ENCODE measurements around the gene TMPRSS4. TPM values are rescaled to one million over a fixed set of nuclear protein-coding genes. Genes with fewer than 3 reads are reported as not detected.
"Not testable (repeated sequence)": the region's sequence is repeated elsewhere in the genome, so short reads cannot be mapped to it uniquely, and the experiment has no call there.

Gene TMPRSS4
- total RNA-seq, 2 donors from 2014 or later, result 255 to 318 TPM

DNA sequence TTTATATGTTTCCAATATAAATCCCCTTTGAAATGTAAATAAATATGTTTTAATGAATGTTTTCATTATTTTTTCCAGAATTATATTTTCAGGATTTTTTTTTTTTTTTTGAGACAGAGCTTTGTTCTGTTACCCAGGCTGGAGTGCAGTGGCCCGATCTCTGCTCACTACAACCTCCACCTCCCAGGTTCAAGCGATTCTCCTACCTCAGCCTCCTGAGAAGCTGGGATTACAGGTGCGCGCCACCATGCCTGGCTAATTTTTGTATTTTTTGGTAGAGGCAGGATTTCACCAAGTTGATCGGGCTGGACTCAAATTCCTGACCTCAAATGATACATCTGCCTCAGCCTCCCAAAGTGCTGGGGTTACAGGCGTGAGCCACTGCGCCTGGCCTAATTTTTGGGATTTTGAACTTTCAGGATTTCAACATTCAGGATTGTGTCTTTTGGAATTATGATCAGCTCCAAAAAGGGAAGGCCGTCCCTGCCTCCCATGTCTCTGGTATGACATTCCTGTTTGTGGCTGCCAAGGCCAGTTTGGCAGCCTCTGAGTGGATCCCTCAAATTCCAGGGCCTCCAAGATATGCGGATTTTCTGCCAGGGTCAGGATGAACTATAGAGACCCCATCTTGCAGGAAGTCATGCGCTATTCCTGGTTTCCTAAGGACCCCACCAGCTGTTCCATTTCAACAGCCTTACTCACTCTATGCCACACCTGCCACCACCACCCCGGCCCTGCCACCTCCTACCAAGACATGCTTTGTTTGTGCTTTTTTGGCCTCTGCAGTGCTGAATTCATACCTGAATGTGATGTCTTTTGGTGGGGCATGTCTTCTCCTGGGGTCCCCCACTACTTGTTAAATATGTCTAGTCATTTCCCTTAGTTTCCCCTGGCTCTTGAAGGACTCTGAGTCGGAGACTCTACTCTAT lies 21.9 kb upstream of the TMPRSS4 start:
- intact Hi-C loops (cut with DNase I, micrococcal nuclease), result loop anchor here in 1 of 2 donors (10.0 kb wide), 3 partner anchors 110 to 250 kb away; no protein-coding TSS in a partner anchor
- DNase-seq (no peak), ATAC-seq (no peak)

DNA sequence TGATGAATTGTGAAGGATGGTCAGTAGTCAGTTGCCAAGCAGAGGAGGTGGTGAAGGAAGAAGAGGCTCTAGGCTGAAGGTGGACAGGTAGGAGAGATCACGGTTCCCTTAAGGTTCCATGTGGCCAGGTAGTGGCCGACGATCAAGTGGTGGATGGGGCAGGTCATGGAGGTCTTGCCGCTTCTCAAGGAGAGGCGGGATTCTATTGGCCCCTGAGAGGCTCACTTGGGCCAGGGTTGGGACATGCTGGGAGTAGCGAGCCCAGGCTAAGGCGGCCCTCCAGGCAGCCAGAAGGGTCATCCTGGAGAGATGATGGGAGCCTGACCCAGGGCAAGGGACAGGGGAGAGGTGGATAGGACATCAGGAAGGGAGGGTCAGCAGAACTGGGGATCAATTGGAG lies 20.9 kb upstream of the TMPRSS4 start:
- intact Hi-C loops (cut with DNase I, micrococcal nuclease), result loop anchor here in 1 of 2 donors (10.0 kb wide), 3 partner anchors 111 to 251 kb away; no protein-coding TSS in a partner anchor
- ATAC-seq, result no peak
- DNase-seq, result no peak

DNA sequence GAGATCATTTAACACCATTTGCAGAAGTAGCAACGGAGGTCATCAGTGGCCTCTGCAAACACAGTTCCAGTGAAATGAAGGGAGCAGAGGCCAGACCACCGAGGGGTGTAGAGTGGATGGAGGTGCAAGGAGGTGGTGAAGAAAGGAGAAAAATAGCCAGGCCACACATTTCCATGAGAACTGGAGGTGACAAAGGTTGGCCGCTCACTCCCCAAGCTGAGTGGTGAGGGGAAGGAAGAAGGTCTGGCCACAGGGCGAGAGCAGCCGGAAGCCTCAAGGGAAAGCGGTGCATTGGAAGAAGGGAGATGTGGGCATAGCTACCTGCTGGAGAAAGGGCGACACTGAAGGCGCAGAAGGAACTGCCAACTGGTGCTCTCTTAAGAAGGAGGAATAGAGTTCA lies 20.1 kb upstream of the TMPRSS4 start:
- intact Hi-C loops (cut with DNase I, micrococcal nuclease), result loop anchor here in 1 of 2 donors (10.0 kb wide), 3 partner anchors 112 to 252 kb away; no protein-coding TSS in a partner anchor
- DNase-seq, result no peak
- no peak for ATAC-seq

DNA sequence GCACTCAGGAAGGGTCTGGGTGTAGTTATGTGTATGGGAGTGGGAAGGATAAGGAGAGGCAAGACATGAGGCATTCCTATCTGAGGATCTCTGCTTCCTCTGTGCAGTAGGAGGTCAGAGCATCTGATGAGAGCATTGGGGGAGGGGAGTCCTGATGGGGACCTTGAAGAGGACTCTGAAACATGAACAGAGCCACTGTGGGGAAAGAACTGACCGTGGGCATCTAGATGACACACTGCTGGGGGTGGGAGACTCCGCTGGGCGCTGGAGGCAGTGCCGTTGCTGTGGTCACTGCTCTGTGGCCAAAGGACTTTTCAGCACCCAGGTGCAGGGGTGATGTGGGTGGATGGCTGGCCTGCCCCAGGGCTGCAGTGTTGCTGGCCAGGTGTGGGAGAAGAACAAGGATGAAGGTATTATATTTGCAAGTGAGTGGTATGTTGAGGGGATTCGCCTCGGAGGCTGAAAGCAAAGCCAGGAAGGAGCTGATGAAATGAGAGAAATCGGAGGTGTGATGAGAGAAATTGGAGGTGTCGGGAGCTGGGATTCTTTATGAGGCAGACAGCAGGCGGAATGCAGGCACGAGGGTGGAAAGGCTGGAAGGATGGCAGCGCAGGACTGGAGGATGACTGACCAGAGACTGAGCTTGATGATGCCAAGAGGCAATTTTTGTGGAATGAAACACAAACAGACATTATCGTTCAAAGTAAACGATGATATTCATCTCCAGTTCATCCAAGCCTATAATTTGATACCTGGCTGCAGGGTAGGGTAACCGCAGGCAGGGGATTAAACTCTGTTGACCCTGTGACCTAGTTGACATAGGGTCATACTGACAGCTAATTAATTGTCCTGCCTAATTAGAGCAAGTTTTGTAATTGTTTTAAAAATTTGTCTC lies 19.4 kb upstream of the TMPRSS4 start:
- DNase-seq, result no peak
- ATAC-seq, result no peak
- intact Hi-C loops (cut with DNase I, micrococcal nuclease), result loop anchor here in 1 of 2 donors (10.0 kb wide), 3 partner anchors 113 to 253 kb away; no protein-coding TSS in a partner anchor

DNA sequence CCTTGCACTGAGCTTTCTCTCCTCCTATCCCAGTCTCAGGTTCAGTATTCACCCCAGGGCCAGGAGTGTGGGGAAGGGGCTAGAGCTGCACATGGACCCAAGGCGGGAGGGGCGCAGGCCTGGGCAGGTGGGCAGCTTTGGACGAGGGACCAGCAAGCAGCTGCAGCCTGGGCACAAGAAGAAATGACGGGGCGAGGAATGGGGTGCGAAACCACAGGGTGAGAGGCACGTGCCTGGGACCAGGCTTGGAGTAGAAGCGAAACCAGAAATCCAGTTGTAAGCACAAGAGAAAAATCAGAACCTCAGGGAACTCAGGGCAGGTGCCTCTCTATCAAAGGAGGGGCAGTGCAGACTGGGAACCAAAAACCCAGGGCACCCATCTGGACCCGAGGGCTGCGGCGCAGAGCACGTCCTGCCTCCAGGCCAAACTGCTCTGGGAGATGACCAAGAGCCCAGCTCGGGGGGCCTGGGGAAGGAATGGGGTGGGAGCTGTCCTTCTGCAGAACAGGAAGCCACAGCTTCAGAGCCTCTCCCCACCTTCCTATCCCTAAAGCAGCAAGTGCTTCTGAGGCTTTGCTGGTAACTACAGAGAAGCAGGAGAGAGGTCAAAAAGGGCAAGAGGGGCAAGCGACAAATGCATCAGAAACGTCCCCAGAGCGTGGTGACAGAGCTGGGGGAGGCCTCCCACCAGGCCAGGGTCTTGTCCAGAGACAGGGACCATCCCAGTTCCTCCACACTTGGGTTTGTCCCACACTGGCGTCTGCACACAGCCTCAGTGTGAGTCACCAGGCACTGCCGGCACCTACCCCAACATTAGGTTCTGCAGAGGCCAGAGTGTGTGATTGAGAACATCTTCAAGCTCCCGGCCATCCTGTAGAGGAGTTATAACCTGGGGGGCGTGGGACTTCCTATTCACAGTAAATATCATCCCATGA lies 18.3 kb upstream of the TMPRSS4 start:
- ATAC-seq, result no peak
- intact Hi-C loops (cut with DNase I, micrococcal nuclease), result loop anchor here in 1 of 2 donors (10.0 kb wide), 3 partner anchors 114 to 254 kb away; no protein-coding TSS in a partner anchor
- DNase-seq, result no peak

DNA sequence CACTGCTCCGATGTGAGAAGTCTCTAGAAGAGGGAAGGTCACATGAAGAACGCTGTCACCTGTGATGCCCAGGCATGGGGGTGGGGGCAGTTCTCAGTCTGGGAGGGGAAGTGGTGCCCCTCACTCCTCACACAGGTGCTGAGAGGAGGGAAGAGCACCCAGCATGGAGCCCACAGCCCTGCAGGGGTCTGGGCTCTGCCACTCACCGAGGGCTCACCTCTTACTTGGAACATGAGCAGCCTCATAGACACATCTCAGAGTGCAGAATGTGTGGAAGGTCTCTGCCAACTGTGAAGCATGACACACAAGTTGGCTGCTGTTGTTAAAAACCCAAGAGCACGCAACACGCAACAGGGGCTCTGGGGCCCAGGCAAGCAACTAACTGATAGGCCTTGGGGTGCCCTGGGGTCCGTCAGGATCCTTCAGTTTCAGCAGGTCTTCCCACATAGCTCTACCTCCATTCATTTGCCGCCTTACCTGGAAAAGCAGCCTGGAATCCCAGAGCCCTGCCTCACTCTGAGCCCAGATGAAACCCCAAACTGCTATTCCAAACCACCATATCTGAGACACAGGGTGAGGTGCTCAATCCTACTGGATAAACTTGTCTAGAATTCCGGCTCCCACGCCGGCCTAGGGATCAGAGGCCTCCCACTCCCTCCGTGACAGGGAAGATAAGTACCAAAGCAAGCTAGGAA lies 17.5 kb upstream of the TMPRSS4 start:
- DNase-seq (no peak), ATAC-seq (no peak)
- intact Hi-C loops (cut with DNase I, micrococcal nuclease), result loop anchor here in 1 of 2 donors (10.0 kb wide), 3 partner anchors 115 to 255 kb away; no protein-coding TSS in a partner anchor

DNA sequence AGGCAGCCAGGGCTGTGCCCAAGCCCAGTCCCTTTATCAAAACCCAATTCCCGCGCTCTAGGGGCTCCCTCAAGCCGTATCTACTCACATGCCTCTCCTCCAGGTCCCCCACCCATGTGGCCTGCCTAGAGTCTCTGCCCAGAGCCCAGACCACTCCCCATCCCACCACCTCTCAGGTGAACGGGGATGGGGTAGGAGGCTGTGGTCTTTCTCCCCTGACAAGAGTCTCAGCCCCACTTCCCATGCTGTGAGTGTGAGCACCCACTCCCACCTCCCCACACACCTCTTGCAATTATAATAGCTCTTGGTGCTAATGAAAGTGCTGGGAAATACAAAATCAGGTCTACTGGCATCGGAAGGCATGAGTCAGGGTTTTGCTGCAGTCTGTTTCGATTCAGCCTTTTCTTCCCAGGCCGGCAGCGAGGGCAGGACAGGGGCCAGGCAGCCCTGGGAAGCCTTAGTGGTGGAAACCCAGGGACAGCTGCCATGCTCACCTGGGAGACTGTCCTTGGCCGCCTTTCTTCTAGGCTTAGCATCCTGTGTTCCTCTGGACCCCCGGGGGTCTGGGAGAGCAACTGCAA lies 16.7 kb upstream of the TMPRSS4 start:
- intact Hi-C loops (cut with DNase I, micrococcal nuclease), result no loop called here
- DNase-seq (no peak), ATAC-seq (no peak)

DNA sequence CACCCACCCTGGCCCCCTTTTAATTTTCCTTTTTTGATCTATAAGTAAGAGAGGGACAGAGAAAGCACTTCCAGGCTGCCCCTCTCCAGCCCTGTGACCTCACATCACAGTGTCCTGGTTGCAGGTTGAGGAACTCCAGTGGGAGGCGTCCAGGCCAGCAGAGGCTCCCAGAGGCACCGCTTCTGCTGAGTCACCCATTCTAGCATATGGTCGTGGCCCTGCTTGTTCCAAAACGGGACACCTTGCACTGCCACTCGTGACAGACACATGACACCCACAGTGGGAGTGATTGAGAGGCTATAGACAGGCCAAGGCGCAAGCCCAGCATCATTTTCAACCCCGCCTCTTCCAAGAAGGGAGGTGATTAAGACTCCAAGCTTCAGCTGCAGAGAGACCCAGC lies 16.0 kb upstream of the TMPRSS4 start:
- intact Hi-C loops (cut with DNase I, micrococcal nuclease), result no loop called here
- ATAC-seq, result no peak
- no peak for DNase-seq

DNA sequence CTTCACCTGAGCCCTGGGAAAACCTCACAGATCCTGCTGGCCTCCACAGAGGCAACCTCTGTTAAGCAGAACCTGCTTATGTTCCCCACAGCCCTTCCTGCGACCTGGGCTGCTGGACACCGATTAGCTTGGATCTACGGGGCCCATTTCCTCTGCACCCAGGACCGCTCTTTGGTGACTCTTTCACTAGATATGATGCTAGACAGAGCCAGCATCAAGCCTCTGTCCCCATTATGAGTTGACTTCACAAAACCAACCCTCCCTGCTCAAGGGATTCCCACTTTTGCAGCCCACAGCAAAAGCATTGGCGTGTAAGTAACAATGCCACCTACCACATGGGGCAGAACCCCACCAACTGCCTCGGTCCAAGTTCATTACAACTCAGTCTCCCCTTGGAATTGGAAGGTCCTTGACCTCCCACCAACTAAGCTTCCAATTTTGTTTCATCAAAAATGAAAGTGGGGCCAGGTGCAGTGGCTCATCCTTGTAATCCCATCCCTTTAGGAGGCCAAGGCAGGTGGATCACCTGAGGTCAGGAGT lies 15.2 kb upstream of the TMPRSS4 start:
- DNase-seq (no peak), ATAC-seq (no peak)
- intact Hi-C loops (cut with DNase I, micrococcal nuclease), result no loop called here

DNA sequence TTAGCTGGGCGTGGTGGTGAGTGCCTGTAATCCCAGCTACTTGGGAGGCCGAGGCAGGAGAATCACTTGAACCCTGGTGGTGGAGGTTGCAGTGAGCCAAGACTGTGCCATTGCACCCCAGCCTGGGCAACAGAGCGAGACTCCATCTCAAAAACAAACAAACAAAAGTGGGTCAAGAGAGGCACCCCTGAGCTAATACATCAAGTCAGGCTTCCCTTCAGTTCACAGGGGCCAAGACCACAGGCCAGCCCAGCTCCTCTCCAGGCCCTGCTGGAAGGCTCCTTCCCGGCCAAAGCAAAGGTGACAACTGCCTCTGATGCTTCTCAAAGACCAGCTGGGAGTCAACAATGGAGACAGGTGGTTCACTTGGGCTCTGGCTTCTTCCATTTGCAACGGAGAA lies 14.7 kb upstream of the TMPRSS4 start:
- ATAC-seq; intact Hi-C loops (cut with DNase I, micrococcal nuclease); DNase-seq: not testable (repeated sequence)

DNA sequence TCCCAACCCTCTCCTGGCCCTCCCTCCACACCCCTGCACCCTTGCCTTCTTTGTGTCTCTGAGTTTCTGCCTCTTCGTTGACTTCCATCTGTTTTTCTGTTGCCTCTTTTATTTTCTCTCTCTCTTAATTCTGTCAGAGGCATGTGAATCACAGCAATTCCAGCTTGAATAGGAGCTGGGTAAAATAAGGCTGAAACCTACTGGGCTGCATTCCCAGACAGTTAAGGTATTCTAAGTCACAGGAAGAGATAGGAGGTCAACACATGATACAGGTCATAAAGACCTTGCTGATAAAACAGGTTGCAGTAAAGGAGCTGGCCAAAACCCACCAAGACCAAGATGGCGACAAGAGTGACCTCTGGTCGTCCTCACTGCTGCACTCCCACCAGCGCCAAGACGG lies 14.2 kb upstream of the TMPRSS4 start:
- not testable (repeated sequence) for ATAC-seq

DNA sequence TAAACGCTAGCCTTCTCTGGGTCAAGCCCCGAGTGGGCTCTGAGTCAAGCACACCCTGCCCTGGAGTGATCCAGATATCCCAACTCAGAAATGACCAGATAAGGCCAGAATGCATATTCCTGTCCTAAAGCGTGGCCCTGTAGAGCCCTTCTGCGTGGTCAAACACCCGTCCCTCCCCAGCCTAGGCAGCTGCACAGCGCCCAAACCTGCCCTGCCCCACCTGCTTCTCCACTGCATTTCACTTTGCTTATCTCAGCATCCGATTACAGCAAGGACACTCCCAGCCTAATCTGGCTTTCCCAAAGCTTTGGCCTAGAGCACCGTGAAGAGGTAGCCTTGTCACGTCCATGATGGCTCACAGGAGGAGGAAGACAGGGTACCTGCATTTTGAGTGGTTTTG lies 11.9 kb upstream of the TMPRSS4 start:
- intact Hi-C loops (cut with DNase I, micrococcal nuclease), result no loop called here
- ATAC-seq, result no peak
- DNase-seq, result no peak

More for the DNA sequence above, 14.2 kb upstream of the TMPRSS4 start:
- intact Hi-C loops (cut with DNase I, micrococcal nuclease); DNase-seq: not testable (repeated sequence)

DNA sequence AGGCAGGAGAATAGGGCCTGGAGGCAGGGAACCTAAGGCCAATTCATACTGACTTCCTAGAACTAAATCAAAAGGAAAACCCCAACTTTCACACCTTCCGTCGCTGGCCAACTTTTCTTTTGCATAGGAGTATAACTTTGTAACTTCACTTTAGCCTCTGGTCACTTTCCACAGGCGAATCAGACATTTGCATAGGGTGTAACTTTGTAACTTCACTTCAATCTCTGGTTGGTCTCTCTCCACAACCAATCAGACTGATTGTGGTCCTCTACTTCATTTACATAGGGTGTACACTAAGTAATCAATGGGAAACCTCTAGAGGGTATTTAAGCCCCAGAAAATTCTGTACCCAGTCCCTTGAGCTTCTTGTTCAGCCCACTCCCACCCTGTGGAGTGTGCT lies 11.5 kb upstream of the TMPRSS4 start:
- intact Hi-C loops (cut with DNase I, micrococcal nuclease), result no loop called here
- ATAC-seq, result no peak
- DNase-seq, result no peak

DNA sequence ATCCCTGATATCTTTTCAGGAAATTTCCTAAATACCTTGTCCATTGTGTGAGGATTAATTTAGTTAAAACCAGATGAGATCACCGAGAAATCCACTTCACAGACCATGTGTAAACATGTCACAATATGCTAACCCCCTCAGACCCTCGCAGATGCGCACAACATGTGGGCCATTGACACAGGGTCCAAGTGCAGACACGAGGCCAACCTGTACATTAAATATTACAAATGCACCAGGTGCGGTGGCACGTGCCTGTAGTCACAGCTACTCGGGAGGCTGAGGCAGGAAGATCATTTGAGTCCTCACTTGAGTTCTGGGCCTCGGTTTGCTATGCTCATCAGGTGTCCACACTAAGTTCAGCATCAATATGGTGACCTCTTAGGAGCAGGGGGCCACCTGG lies 9.9 kb upstream of the TMPRSS4 start:
- DNase-seq (no peak), ATAC-seq (no peak)
- intact Hi-C loops (cut with DNase I, micrococcal nuclease), result no loop called here

DNA sequence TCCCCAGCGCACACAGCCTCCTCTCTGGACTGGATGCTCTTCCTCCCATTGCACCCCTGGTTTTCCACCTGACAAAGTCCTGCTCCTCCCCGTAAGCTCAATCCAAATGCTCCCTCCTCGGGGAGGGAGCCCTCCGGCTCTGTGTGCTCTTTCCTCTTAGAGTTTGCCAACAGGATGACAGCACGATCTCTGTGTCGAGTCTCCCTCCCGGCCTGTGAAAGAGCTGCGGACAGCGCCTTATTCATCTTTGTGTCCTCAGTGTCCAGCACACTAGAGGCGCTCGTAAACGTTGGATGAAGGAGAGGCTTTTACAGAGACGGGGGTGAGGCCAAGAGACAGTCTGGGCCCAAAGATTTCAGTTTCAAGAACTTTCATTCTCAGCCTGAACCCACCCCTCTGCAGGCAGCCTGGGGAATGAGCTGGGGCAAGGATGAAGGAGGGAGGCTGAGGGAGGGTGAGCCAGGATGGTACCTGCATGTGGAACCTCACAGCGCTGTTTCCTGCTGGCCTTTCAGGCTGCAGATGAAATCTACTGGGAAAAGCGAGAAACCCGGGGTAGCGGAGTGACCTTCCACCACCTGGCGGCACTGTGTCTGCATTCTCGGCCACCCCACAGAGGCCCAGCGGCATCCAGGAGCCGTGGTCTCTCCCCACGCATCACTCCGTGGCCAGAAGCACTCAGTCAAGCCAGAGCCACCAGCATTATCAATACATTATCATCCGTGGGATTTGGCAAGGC lies 8.5 kb upstream of the TMPRSS4 start:
- intact Hi-C loops (cut with DNase I, micrococcal nuclease), result no loop called here
- ATAC-seq (peak; percentile 32), DNase-seq (no peak)

DNA sequence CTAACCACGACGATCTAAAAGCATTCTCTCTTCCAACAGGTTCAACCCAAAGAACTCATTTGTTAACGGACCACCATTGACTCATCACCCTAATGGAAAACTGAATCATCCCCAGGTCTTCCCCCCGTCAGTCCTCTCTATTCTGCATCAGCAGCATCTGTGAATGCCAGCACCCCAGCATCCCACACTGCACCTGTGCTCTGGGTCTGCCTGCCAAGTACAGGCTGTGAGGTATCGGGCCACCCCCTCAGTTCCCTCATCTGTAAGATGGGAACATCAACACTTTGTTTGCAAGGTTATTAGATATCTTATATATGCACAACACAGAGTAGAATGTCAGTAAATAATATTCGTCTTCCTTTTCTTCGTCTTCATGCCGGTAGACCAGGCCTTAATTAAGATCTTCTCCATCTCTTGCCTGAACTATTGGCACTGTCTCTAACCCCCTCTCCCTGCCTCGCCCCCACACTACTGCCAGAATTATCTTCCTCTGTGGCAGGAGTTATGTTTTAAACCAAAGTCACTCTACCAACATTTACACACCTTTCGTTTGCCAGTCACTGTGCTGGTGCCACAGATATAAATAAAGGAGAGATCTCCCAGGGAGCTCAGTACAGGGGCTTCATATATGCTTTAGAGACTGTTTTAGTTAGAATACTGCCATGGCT lies 7.8 kb upstream of the TMPRSS4 start:
- ATAC-seq (no peak), DNase-seq (no peak)
- intact Hi-C loops (cut with DNase I, micrococcal nuclease), result no loop called here

All from left colon (tissue), 2 donors.